IMR-90 (cell line): ENCODE measurements around the gene RCBTB2. TPM values are rescaled to one million over a fixed set of nuclear protein-coding genes. Genes with fewer than 3 reads are reported as not detected.

Experiments
- ATAC-seq: fragments of 200-7000 bp; cut with Tn5 transposase; 2 replicates; pipeline ENCODE4 v1.9.1; 2020; ENCODE audit warnings: low read depth, mild to moderate bottlenecking, moderate library complexity
- BruUV-seq: library from RNA; stranded (reverse); fragments of 400-500 nt; replicated peaks from 2 replicates; lab custom pipeline; 2021; lab: Mats Ljungman, UMichigan
- CTCF ChIA-PET: fragments of 300-600 bp; formaldehyde crosslinking; extraction: SDS; loops from one replicate; lab custom pipeline; 2021; ENCODE audit warnings: antibody characterized with exemption; lab: Yijun Ruan, JAX
- POLR2A ChIA-PET: fragments of 300-600 bp; sonication (Branson Sonifier 250); formaldehyde crosslinking; loops from one replicate; lab custom pipeline; 2022; ENCODE audit warnings: antibody characterized with exemption; ENCODE audit not compliant: unreplicated experiment; lab: Charles Lee
- DNase-seq: peaks from one replicate; pipeline ENCODE4 v3.0.0; 2013
- H2AFZ ChIP-seq: replicated peaks from 2 replicates; pipeline ENCODE3; 2013; ENCODE audit warnings: low read length, mild to moderate bottlenecking; ENCODE audit not compliant: poor library complexity
- H2AK5ac ChIP-seq: 2 replicates; pipeline ENCODE4 v1.6.1; 2013; ENCODE audit warnings: low read depth, low read length, inconsistent platforms
- H2AK9ac ChIP-seq: replicated peaks from 2 replicates; pipeline ENCODE3; 2013; ENCODE audit warnings: mild to moderate bottlenecking, low read depth, low read length, moderate library complexity; ENCODE audit not compliant: poor library complexity
- H2BK120ac ChIP-seq: 2 replicates; pipeline ENCODE4 v1.6.1; 2013; ENCODE audit warnings: low read depth, low read length, inconsistent platforms
- H2BK15ac ChIP-seq: 3 replicates; pipeline ENCODE4 v1.6.1; 2013; ENCODE audit warnings: low read depth, low read length, inconsistent platforms
- H2BK20ac ChIP-seq: 2 replicates; pipeline ENCODE4 v1.6.1; 2013; ENCODE audit warnings: low read depth, mild to moderate bottlenecking, inconsistent platforms, low read length, moderate library complexity
- H2BK5ac ChIP-seq: 2 replicates; pipeline ENCODE4 v1.6.1; 2013; ENCODE audit warnings: mild to moderate bottlenecking, low read depth, low read length, inconsistent platforms; ENCODE audit not compliant: poor library complexity, severe bottlenecking
- H3K14ac ChIP-seq: replicated peaks from 2 replicates; pipeline ENCODE4 v1.6.1; 2013; ENCODE audit warnings: low read depth, low read length, inconsistent platforms
- H3K18ac ChIP-seq: 2 replicates; pipeline ENCODE4 v1.6.1; 2013; ENCODE audit warnings: low read depth, low read length, control low read depth
- H3K23ac ChIP-seq: 2 replicates; pipeline ENCODE4 v1.6.1; 2013; ENCODE audit warnings: low read depth, low read length, inconsistent platforms
- H3K27ac ChIP-seq: 2 replicates; pipeline ENCODE4 v1.5.1; 2013; ENCODE audit warnings: mild to moderate bottlenecking, control low read depth, low read length; ENCODE audit not compliant: insufficient read depth
- H3K27me3 ChIP-seq: 2 replicates; pipeline ENCODE4 v1.6.1; 2013; ENCODE audit warnings: low read length; ENCODE audit not compliant: control insufficient read depth, insufficient read depth
- H3K36me3 ChIP-seq: 2 replicates; pipeline ENCODE4 v1.6.1; 2013; ENCODE audit warnings: low read length, mixed read lengths; ENCODE audit not compliant: control insufficient read depth, insufficient read depth
- H3K4ac ChIP-seq: 2 replicates; pipeline ENCODE4 v1.6.1; 2013; ENCODE audit warnings: low read depth, low read length, inconsistent platforms
- H3K4me1 ChIP-seq: 2 replicates; pipeline ENCODE4 v1.6.1; 2013; ENCODE audit warnings: low read length, mixed read lengths; ENCODE audit not compliant: control insufficient read depth, insufficient read depth
- H3K4me2 ChIP-seq: 2 replicates; pipeline ENCODE4 v1.6.1; 2013; ENCODE audit warnings: low read depth, mild to moderate bottlenecking, control low read depth, low read length, moderate library complexity
- H3K4me3 ChIP-seq: 2 replicates; pipeline ENCODE4 v1.5.1; 2013; ENCODE audit warnings: low read depth, mild to moderate bottlenecking, control low read depth, low read length, moderate library complexity; ENCODE audit not compliant: insufficient read depth
- H3K56ac ChIP-seq: 2 replicates; pipeline ENCODE4 v1.6.1; 2013; ENCODE audit warnings: low read length, inconsistent platforms; ENCODE audit not compliant: insufficient read depth; ENCODE audit errors: extremely low read depth
- H3K79me1 ChIP-seq, 2 experiments: 2 replicates each; pipeline ENCODE4 v1.6.1; 2013; ENCODE audit warnings: low read length in 2 of 2, inconsistent platforms in 1 of 2, low read depth in 1 of 2
- H3K9ac ChIP-seq: 2 replicates; pipeline ENCODE4 v1.6.1; 2013; ENCODE audit warnings: low read depth, low read length, control low read depth
- H3K9me1 ChIP-seq: 2 replicates; pipeline ENCODE4 v1.6.1; 2013; ENCODE audit warnings: low read length, inconsistent platforms; ENCODE audit not compliant: insufficient read depth
- H3K9me3 ChIP-seq: 2 replicates; pipeline ENCODE4 v1.6.1; 2013; ENCODE audit warnings: low read length; ENCODE audit not compliant: control insufficient read depth, insufficient read depth
- H4K20me1 ChIP-seq: 2 replicates; pipeline ENCODE4 v1.6.1; 2013; ENCODE audit warnings: low read length, inconsistent platforms; ENCODE audit not compliant: insufficient read depth
- H4K5ac ChIP-seq: 2 replicates; pipeline ENCODE4 v1.6.1; 2013; ENCODE audit warnings: mild to moderate bottlenecking, low read depth, low read length, control low read depth
- H4K8ac ChIP-seq, 2 experiments: 2 replicates each; pipeline ENCODE4 v1.6.1; 2013; ENCODE audit warnings: low read depth in 2 of 2, low read length in 2 of 2, control low read depth in 1 of 2, inconsistent platforms in 1 of 2
- H4K91ac ChIP-seq: 2 replicates; pipeline ENCODE4 v1.6.1; 2013; ENCODE audit warnings: low read depth, low read length, inconsistent platforms; ENCODE audit not compliant: insufficient read depth
- dilution Hi-C: fragments of 300-500 bp; cut with HindIII; formaldehyde crosslinking; loops from one replicate; pipeline ENCODE4 v1.14.3; 2018; ENCODE audit warnings: low sequenced_read_pairs; ENCODE audit not compliant: unreplicated experiment
- in situ Hi-C: fragments of 300-500 bp; cut with MboI; formaldehyde crosslinking; loops from 3 replicates; pipeline ENCODE4 v1.14.3; 2019; ENCODE audit warnings: low sequenced_read_pairs, inconsistent platforms, mixed read lengths
- intact Hi-C: fragments of 100-400 bp; cut with micrococcal nuclease; formaldehyde crosslinking; loops from 2 replicates; pipeline ENCODE4 v1.10.0; 2022
- polyA plus RNA-seq, 3 experiments: library from polyadenylated mRNA; depleted of rRNA; stranded (reverse); fragments of >200 nt; gene quantifications; 2 replicates each; pipeline ENCODE4 v1.2.3, GENCODE V29; 2012; ENCODE audit warnings: low replicate concordance in 1 of 3
- total RNA-seq: library from RNA; depleted of rRNA; stranded (reverse); fragments of >200 nt; gene quantifications from 2 replicates; pipeline ENCODE4 v1.2.3, GENCODE V29; 2012
- TF ChIP-seq, protein P1 (sequence below): fragments of 150-350 bp; IDR thresholded peaks from 2 replicates; pipeline ENCODE4 v1.6.1; 2016; ENCODE audit warnings: low read depth, mild to moderate bottlenecking, low read length, moderate library complexity, borderline replicate concordance

Gene RCBTB2
- total and polyA plus RNA-seq, 2 of the 4 experiments (the other 2 are of a cell fraction), result 4.0 to 5.2 TPM

DNA sequence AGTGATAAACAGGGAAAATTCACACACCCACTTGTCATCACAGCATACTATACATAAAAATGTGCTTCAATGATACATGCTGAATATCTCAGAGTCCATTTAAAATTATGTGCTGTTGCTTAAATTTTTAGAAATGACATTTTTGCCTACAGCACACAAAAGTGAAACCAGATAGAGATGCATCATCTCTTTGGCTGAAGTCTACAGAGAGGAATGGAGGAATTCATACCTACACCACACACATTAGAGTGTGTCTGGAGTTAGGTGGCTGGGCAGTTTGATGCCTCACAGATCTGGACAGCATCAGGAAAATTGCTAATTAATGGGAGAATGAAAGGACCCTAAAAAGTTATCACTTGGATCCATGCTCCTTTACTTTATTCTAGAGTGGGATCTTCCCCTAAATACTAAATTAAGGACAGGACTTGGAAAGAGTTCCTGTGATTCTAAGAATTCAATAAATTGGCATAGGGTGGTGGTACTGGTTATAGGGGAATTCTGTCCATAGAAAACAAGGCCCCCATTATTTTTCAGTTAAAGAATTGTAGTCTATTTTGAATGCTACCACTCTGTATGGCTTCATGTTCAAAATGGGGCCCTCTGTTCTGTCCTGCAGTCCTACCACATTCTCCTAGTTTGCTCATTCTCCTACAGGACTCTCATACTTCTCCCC lies 41.3 kb downstream of the RCBTB2 start:
- Histone ChIP-seq H3K36me3 (no peaks in the 10 kb centered on the region), H2AFZ (no peak overlapping the region), H4K8ac (no peak overlapping the region), H3K4ac (no peak overlapping the region), H4K20me1 (no peaks in the 10 kb centered on the region), H3K23ac (no peak overlapping the region), H2AK9ac (no peak overlapping the region), H3K27ac (no peak overlapping the region), H3K14ac (no peak overlapping the region), H3K4me3 (no peak overlapping the region), H3K4me2 (no peak overlapping the region; the same call in 1 of the 2 replicates), H2BK20ac (no peak overlapping the region), H2BK120ac (no peak overlapping the region), H4K5ac (no peak overlapping the region), H3K56ac (no peak overlapping the region), H4K91ac (no peak overlapping the region), H3K4me1 (no peaks in the 10 kb centered on the region), H3K18ac (no peak overlapping the region), H2BK5ac (no peak overlapping the region), H2BK15ac (no peak overlapping the region), H3K9me1 (no peaks in the 10 kb centered on the region), H3K27me3 (no peaks in the 10 kb centered on the region), H3K9ac (no peak overlapping the region), H2AK5ac (no peak overlapping the region), H3K9me3 (no peaks in the 10 kb centered on the region), H3K79me1 (no peaks in the 10 kb centered on the region)
- dilution Hi-C loops, result no loop called here
- in situ Hi-C loops, result no loop called here
- TF ChIP-seq, protein P1, sequence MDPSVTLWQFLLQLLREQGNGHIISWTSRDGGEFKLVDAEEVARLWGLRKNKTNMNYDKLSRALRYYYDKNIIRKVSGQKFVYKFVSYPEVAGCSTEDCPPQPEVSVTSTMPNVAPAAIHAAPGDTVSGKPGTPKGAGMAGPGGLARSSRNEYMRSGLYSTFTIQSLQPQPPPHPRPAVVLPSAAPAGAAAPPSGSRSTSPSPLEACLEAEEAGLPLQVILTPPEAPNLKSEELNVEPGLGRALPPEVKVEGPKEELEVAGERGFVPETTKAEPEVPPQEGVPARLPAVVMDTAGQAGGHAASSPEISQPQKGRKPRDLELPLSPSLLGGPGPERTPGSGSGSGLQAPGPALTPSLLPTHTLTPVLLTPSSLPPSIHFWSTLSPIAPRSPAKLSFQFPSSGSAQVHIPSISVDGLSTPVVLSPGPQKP, result no peak
- ATAC-seq (peak; percentile 60; the same call in 1 of the 2 replicates), DNase-seq (peak; percentile 22)
- POLR2A ChIA-PET, result no interaction called here
- CTCF ChIA-PET, result no interaction called here
- intact Hi-C loops, result no loop called here
- BruUV-seq, result no TSS peak
